Calu3 (cell line): Measurements from ENCODE around the gene CECR2. TPM values are rescaled to one million over a fixed set of nuclear protein-coding genes. Genes with fewer than 3 reads are reported as not detected.

Experiments used
- BruUV-seq: library from RNA; stranded (reverse); fragments of 400-500 nt; replicated peaks from 2 replicates; lab custom pipeline; 2021; lab: Mats Ljungman, UMichigan
- CTCF ChIA-PET: fragments of 300-600 bp; sonication (Branson Sonifier 250); formaldehyde crosslinking; loops from one replicate; lab custom pipeline; 2022; ENCODE audit warnings: antibody characterized with exemption; lab: Charles Lee
- DNase-seq: peaks from one replicate; pipeline ENCODE4 v3.0.0; 2022
- H3K27ac Mint-ChIP-seq: one replicate; pipeline ENCODE4 v1.8.0; 2022; ENCODE audit warnings: mixed read lengths; ENCODE audit not compliant: unreplicated experiment
- H3K27me3 Mint-ChIP-seq: one replicate; pipeline ENCODE4 v1.8.0; 2022; ENCODE audit warnings: mixed read lengths; ENCODE audit not compliant: unreplicated experiment
- H3K36me3 Mint-ChIP-seq: one replicate; pipeline ENCODE4 v1.8.0; 2022; ENCODE audit warnings: mild to moderate bottlenecking, moderate library complexity, mixed read lengths; ENCODE audit not compliant: insufficient read depth, unreplicated experiment
- H3K4me1 Mint-ChIP-seq: one replicate; pipeline ENCODE4 v1.8.0; 2022; ENCODE audit warnings: mild to moderate bottlenecking, low read depth, mixed read lengths; ENCODE audit not compliant: unreplicated experiment
- H3K4me3 Mint-ChIP-seq: one replicate; pipeline ENCODE4 v1.8.0; 2022; ENCODE audit warnings: mild to moderate bottlenecking, low read depth, moderate library complexity, mixed read lengths; ENCODE audit not compliant: unreplicated experiment
- H3K9me3 Mint-ChIP-seq: one replicate; pipeline ENCODE4 v1.8.0; 2022; ENCODE audit warnings: low read depth, mixed read lengths; ENCODE audit not compliant: unreplicated experiment
- intact Hi-C: fragments of 100-400 bp; cut with micrococcal nuclease; formaldehyde crosslinking; loops from one replicate; pipeline ENCODE4 v1.10.0; 2022; ENCODE audit not compliant: unreplicated experiment
- total RNA-seq: library from RNA; stranded (reverse); gene quantifications from 2 replicates; pipeline ENCODE4 v1.2.3, GENCODE V29; 2022
- TF ChIP-seq, protein P1 (sequence below): fragments of 200-600 bp; IDR thresholded peaks from one replicate; pipeline ENCODE4 v1.8.0; 2022; ENCODE audit warnings: antibody characterized with exemption; ENCODE audit not compliant: unreplicated experiment

CECR2 gene
- total RNA-seq, 1 experiment from 2014 or later: 0.09 TPM

- Mint-ChIP-seq H3K9me3 (no peaks in the 10 kb centered on the region), H3K36me3 (peaks cover 5% of the 10 kb centered on the region), H3K4me1 (no peaks in the 10 kb centered on the region), H3K27ac (no peak overlapping the region), H3K4me3 (no peak overlapping the region), H3K27me3 (no peaks in the 10 kb centered on the region)
- DNase-seq: no peak
- no TSS peak for BruUV-seq
- CTCF ChIA-PET: no interaction called here
- intact Hi-C loops: no loop called here
- TF ChIP-seq, protein P1, sequence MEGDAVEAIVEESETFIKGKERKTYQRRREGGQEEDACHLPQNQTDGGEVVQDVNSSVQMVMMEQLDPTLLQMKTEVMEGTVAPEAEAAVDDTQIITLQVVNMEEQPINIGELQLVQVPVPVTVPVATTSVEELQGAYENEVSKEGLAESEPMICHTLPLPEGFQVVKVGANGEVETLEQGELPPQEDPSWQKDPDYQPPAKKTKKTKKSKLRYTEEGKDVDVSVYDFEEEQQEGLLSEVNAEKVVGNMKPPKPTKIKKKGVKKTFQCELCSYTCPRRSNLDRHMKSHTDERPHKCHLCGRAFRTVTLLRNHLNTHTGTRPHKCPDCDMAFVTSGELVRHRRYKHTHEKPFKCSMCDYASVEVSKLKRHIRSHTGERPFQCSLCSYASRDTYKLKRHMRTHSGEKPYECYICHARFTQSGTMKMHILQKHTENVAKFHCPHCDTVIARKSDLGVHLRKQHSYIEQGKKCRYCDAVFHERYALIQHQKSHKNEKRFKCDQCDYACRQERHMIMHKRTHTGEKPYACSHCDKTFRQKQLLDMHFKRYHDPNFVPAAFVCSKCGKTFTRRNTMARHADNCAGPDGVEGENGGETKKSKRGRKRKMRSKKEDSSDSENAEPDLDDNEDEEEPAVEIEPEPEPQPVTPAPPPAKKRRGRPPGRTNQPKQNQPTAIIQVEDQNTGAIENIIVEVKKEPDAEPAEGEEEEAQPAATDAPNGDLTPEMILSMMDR: no peak
These were observed 212.4 kb downstream of the CECR2 start for GRCh38 chr22:17581631-17582030.

- H3K27ac Mint-ChIP-seq: no peak overlapping the region
- TF ChIP-seq, protein P1: no peak
- H3K4me1 Mint-ChIP-seq: no peaks in the 10 kb centered on the region
- no peak for DNase-seq
- H3K4me3 Mint-ChIP-seq: no peak overlapping the region
- no peaks in the 10 kb centered on the region for H3K27me3 Mint-ChIP-seq
- H3K36me3 Mint-ChIP-seq: peaks cover 1% of the 10 kb centered on the region
- no TSS peak for BruUV-seq
- H3K9me3 Mint-ChIP-seq: no peaks in the 10 kb centered on the region
- intact Hi-C loops: no loop called here
- CTCF ChIA-PET: no interaction called here
These were observed 213.9 kb downstream of the CECR2 start for GRCh38 chr22:17583151-17583550.

DNA sequence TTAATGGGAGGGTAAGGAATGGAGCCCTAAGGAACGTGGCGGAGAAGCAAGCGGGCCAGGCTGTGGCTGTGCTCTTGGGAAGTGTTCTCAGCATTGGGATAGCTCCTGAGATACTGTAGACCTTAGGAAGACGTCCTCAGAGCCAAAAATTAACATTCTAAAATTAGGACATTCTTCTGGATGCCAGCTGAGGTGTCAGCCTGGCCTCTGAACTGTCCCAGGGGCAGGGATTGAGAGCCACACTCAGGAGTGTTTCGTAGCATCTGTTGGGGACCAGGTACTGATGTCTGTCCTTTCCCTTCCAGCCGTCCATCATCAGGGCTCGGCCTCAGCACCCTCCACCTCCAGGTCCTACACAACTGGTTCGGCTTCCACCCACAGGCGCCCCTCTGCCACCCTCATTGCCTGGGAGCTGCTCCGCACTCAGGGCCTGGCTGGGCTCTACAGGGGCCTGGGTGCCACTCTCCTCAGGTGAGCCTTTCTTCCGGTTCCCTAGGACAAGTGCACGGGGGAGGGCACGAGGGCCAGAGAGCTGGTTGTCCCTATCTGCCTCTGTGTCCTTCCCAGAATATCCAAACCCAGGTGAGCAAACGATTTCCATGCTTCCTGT lies 217.7 kb downstream of the CECR2 start:
- H3K27me3 Mint-ChIP-seq: no peaks in the 10 kb centered on the region
- H3K9me3 Mint-ChIP-seq: no peaks in the 10 kb centered on the region
- TF ChIP-seq, protein P1: no peak
- H3K4me1 Mint-ChIP-seq: no peaks in the 10 kb centered on the region
- CTCF ChIA-PET: interaction anchor here (0.6 kb wide), 1 partner anchor 215 kb away, joined by 3 read pairs; no protein-coding TSS in a partner anchor
- H3K4me3 Mint-ChIP-seq: no peak overlapping the region
- DNase-seq: no peak
- intact Hi-C loops: no loop called here
- peaks cover 24% of the 10 kb centered on the region for H3K36me3 Mint-ChIP-seq
- no TSS peak for BruUV-seq
- H3K27ac Mint-ChIP-seq: no peak overlapping the region

- intact Hi-C loops: no loop called here
- no peaks in the 10 kb centered on the region for H3K27me3 Mint-ChIP-seq
- no peak overlapping the region for H3K27ac Mint-ChIP-seq
- H3K4me3 Mint-ChIP-seq: no peak overlapping the region
- BruUV-seq: no TSS peak
- TF ChIP-seq, protein P1: no peak
- CTCF ChIA-PET: interaction anchor here (0.6 kb wide), 2 partner anchors 43 to 214 kb away, joined by 3 to 6 read pairs; no protein-coding TSS in a partner anchor
- no peaks in the 10 kb centered on the region for H3K4me1 Mint-ChIP-seq
- no peak for DNase-seq
- H3K36me3 Mint-ChIP-seq: peaks cover 31% of the 10 kb centered on the region
- H3K9me3 Mint-ChIP-seq: no peaks in the 10 kb centered on the region
These were observed 218.4 kb downstream of the CECR2 start for GRCh38 chr22:17587629-17588028.
